GM21447 (cell line): ENCODE results near the gene ELSPBP1.
"Not testable (repeated sequence)": the region's sequence is repeated elsewhere in the genome, so short reads cannot be mapped to it uniquely, and the experiment has no call there.

ENCODE experiments used
- ATAC-seq: cut with Tn5 transposase; IDR thresholded peaks from one replicate; pipeline ENCODE4 v1.9.1; 2021; ENCODE audit not compliant: unreplicated experiment

The ELSPBP1 gene

DNA sequence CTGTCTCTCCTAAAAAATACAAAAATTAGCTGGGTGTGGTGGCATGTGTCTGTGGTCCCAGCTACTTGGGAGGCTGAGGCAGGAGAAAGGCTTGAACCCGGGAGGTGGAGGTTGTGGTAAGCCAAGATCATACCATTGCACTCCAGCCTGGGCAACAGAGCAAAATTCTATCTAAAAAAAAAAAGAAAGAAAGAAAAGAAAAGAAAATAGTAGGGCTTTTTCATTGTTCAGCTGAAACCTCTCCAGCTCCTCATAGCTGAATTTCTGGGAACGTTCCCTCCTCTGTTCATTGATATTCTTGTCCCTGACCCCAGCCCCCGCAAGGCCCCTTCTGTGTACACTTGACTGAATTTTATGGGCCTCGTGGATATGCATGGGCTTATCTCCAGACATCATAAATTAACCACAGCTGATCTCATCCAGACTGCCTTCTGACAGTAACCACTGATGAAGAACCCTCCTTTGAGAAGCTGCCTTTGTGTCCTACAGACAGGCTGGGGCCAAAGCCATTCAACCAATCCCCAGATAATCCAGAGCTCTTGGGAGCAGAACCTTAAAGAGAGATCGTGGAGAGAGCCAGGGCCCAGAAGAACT is at the start of gene ELSPBP1:
TSS of gene ELSPBP1 (plus strand) at position 424 of the 594 bp plus-strand sequence. CDS start 14,036 bp downstream, outside the sequence.
- ATAC-seq: no peak

DNA sequence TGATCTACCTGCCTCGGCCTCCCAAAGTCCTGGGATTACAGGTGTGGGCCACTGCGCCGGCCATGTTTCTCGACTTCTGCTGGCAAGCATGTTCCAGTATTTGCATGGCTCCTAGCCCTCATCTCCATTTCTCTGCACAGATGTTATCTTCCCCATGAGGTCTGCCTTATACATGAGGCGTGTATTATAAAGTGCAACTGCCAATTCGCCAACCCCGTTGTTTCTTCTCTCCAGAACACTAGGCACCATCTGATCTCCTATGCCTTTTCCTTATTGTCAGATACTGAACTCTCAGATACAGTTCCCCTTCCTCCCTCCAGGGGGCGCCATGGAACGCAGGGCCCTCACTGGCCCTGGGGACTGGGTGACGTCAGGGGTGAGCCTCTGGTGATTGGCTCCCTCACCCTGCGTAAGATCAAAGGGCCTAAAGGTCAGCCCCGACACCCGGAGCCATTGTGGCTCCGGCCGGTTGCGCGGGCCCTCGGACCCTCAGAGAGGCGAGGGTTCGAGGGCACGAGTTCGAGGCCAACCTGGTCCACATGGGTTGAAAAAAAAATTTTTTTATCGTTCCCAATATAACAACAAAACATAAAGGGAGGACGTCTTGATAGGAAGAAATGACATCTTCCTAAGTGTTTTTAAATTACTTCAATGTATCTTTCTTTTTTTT is 44.4 kb upstream of the ELSPBP1 start:
- ATAC-seq: not testable (repeated sequence)

GRCh38 chr19:47952132-47952531 is 42.3 kb upstream of the ELSPBP1 start:
- not testable (repeated sequence) for ATAC-seq

DNA sequence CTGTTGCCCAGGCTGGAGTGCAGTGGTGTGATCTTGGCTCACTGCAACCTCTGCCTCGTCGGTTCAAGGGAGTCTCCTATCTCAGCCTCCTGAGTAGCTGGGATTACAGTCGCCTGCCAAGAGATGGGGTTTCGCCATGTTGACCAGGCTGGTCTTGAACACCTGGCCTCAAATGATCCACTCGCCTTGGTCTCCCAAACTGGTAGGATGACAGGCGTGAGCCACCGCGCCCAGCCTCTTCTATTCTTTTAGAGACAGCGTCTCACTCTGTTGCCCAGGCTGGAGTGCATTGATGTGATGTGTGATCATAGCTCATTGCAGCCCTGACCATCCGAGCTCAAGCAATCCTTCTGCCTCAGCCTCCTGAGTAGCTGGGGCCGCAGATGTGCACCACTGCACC is 38.5 kb upstream of the ELSPBP1 start:
- not testable (repeated sequence) for ATAC-seq

DNA sequence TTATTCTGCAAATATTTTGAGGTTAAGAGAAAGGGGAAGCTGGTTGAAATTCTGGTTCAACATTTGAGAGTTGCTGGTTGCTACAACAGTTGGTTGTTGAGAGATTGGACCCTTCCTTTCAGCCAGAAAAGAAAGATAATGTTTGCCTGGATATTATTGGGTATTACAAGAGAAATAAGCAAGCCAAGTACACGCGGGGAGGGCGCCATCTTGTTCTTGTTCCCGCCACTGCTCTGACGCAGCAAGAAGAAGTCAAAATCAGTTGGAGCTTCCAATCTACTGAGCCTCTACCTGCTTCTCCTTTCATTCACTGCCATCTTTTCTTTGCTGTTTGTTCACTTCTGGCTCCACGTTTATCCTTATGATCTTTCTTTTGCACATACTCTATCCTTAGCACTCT is 20.9 kb upstream of the ELSPBP1 start:
- ATAC-seq: no peak

DNA sequence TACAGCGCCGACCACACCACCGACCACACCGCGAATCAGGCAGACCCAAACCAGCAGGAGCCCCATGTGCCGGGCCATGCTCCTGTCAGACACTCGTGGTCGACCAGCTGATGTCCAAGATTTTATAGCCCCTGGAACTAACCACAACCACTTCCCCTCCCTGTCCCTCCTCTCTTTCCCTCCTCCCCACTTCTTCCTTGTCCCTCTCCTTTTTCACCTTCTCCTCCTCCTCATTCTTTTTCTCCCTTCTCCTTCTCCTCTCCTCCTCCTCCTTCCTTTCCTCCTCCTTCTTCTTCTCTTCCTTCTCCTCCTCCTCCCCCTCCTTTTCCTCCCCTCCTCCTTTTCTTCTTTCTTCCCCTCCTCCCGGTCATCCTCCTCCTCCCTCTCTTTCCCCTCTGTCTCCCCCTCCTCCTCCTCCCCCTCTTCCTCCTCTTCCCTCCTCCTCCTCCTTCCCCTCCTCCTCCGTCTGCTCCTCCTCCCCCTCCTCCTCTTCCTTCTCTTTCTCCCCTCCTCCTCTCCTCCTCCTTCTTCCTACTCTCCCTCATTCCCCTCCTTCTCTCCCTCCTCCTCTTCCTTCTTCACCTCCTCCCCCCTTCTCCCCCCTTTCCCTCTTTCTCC is 3.1 kb upstream of the ELSPBP1 start:
- no peak for ATAC-seq

DNA sequence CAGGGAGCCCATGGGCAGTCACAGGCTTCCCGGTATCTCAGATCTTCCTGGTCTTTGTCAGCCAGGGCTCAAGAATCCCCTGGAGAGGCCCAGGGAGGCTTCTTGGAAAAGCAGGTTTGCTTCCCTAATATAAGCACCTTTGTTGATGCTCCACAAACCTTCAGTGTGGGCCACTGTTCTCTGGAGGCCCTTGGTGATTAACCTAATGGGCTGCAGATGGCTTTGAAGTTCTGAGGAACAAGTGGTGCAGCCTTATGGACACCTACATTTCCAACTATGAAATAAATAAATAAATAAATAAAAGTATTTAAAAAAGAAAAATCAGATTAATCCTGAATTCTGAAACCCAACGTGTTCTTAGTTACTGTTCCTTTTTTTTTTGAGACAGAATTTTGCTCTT is 2.4 kb upstream of the ELSPBP1 start, which contains the start of gene BSPH1:
TSS of gene BSPH1 (minus strand) at position 101 of the 400 bp plus-strand sequence. CDS start at position 12, 89 bp downstream.
- no peak for ATAC-seq

DNA sequence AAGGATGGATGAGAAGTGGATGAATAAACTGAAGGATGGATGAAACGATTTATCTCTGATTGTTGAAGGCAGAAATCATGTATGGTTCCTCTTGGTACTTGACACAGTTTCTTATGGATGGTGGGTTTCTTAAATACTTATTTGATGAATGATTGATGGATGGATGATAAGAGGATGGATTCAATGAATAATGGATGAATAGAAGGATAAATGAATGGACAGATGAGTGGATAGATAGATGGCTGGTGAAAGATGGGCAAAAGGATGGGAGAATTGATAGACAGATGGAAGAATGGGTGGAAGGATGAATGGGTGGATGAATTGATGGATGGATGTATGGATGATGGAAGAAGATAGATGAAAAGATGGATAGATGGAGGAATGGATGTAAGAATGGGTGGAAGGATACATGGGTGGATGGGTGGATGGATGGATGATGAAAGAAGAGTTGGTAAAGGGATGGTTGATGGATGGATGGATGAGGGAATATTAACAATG is 1.8 kb downstream of the ELSPBP1 start:
- ATAC-seq: no peak

DNA sequence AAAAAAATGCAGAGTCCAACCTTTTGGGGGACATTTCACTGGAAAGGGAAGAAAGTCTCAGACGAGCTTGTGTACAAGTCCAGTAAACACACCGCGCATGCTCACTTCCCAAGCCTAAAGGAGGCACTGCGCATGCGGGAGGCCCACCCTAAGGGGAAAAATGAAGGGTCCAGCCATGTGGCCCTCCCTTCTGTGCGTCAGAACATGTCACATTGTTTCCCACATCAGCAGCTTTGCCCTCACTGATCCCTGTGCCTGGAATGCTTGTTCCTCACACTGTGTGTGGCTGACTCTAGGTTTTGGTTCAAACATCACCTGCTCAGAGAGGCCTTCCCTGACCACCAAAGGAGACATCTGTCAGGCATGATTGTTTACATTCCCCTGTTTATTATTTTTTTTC is 4.4 kb downstream of the ELSPBP1 start:
- ATAC-seq: no peak

- no peak for ATAC-seq
Measured at GRCh38 chr19:48000846-48001245, 6.4 kb downstream of the ELSPBP1 start.

- no peak for ATAC-seq
Measured at GRCh38 chr19:48004236-48004635, 9.8 kb downstream of the ELSPBP1 start.

DNA sequence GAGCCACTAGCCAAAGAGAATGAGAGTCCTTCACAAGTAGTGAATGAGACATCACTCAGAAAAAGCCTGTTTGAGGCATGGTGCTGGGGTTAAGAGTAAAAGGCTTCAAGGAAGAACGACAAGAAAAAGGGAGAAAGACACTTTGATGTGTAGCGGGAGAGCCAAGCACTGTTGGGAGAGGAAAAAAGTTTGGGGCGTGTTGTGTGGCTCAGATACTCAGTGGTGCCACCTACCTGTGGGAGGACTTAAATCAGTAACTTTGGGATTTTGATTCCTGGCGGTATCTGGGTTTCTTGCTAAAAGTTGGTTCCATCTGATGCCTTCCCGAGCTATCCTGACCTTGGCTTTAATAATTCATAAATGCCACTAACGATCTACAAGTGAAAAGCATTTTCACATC is 12.3 kb downstream of the ELSPBP1 start:
- ATAC-seq: no peak

DNA sequence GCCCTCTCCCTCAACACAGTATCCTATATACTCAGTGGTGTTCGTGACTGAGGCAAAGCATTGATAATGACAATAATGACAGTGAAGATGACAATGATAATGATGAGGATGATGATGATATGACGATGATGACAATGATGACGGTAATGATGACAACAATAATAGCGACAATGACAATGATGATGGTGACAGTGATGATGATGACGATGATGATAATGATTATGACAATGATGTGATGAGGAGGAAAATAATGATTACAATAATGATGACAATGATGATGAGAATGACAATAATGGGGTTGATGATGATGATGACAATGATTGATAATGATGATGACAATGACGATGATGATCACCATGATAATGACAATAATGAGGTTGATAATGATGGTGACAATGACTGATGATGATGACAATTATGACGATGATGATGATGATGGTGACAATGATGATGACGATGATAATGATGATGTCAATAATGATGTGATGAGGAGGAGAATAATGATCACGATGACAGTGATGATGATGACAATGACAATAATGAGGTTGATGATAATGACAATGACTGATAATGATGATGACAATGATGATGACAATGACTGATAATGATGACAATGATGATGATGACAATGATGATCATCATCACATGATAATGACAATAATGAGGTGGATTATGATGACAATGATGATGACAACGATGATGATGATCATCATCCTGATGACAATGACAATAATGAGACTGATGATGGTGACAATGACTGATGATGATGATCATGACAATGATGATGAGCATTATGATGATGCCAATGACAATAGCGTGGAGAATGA is 16.7 kb downstream of the ELSPBP1 start:
- ATAC-seq: no peak

DNA sequence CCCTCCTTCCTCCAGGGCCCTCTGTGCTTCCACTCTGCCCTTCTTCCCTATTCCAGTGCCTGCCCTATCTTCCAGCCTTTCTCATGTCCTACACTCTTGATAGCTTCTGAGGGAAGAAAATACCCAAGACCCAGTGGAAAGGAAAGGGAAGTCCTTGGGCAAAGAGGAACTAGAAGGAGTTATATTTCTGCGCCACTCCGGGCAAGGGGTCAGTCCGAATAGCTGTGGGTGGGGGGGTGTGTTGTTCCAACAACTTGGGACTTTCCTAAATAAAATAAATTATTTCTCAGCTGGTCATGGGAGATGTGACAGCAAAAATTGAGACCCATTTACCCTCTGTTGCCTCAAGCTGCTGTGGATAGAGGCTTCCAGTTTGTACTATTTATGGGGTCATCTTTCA is 26.3 kb downstream of the ELSPBP1 start:
- no peak for ATAC-seq

DNA sequence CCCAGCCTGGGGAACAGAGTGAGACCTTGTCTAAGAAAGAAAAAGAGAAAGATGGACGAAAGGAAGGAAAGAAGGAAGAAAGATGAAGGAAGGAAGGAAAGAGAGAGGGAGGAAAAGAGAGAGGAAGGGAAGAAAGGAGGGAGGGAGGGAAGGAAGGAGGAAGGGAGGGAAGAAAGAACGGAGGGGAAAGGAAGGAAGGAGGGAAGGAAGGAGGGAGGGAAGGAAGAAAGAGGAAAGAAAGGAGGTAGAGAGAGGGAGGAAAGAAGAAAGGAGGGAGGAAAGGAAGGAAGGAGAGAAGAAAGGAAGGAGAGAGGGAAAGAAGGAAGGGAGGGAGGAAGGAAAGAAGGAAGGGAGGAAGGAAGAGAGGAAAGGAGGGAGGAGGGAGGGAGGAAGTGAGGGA is 28.6 kb downstream of the ELSPBP1 start:
- no peak for ATAC-seq

- no peak for ATAC-seq
Measured at GRCh38 chr19:48023518-48023917, 29.1 kb downstream of the ELSPBP1 start.

GRCh38 chr19:48025480-48025879 is 31.0 kb downstream of the ELSPBP1 start:
- ATAC-seq: no peak

GRCh38 chr19:48029431-48029830 is 35.0 kb downstream of the ELSPBP1 start:
- ATAC-seq: no peak

- no peak for ATAC-seq
Measured at GRCh38 chr19:48030073-48030472, 35.6 kb downstream of the ELSPBP1 start.

DNA sequence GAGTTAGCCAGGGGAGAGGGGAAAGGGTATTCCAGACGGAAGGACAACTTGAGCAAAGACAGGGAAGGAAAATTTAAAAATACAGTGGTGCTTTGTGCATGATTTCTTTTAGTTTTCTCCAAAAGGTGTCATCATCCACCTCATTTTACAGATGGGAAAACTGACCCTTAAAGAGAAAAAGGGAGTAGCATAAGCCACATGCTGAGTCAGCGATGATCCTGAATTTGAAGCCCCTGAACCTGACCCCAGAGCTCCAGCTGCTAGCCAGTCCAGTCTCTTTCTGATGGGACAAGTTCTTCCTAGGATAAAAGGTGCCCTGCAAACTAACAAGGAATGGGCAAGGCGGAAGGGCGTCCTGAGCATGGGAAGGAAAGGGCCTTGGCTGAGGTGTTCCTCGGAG is 39.2 kb downstream of the ELSPBP1 start:
- no peak for ATAC-seq

DNA sequence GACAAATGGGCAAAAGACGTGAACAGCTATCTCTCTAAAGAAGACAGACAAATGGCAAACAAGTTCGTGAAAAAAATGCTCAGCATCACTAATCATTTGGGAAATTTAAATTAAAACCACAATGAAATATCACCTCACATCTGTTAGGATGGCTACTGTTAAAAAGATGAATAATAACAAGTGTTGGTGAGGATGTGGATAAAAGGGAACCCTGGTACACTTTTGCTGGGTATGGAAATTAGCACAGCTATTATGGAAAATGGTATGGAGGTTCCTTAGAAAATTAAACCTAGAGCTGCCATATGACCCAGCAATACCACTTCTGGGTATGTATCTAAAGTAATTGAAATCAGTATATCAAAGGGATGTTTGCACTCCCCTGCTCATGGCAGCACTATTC is 42.3 kb downstream of the ELSPBP1 start:
- ATAC-seq: no peak
